RPMI7951 (cell line): ENCODE data around the gene PDIA2. TPM values are rescaled to one million over a fixed set of nuclear protein-coding genes. Genes with fewer than 3 reads are reported as not detected.

Experiments used
- DNase-seq: peaks from one replicate; pipeline ENCODE4 v3.0.0-alpha.2; 2012; ENCODE audit warnings: low read depth
- total RNA-seq: library from RNA; depleted of rRNA; stranded (reverse); fragments of >200 nt; shearing (Covaris generic); gene quantifications from 2 replicates; pipeline ENCODE4 v1.2.3, GENCODE V29; 2014

The PDIA2 gene
- total RNA-seq, 1 experiment from 2014 or later: 0.84 TPM

GRCh38 chr16:279531-279930, 3.4 kb upstream of the PDIA2 start:
- DNase-seq: no peak

- DNase-seq: no peak
These were observed 2.9 kb upstream of the PDIA2 start for GRCh38 chr16:280005-280460.

GRCh38 chr16:280552-280951, 2.4 kb upstream of the PDIA2 start, which contains the start of gene ARHGDIG:
Gene ARHGDIG, plus strand, starts transcription at chr16:280591. Its CDS starts 90 bp downstream, at chr16:280681.
- no peak for DNase-seq

GRCh38 chr16:280991-281659, 1.8 kb upstream of the PDIA2 start:
- DNase-seq: no peak

GRCh38 chr16:281660-282255, 1.2 kb upstream of the PDIA2 start:
- no peak for DNase-seq

GRCh38 chr16:282491-282890, 473 bp upstream of the PDIA2 start:
- DNase-seq: no peak

GRCh38 chr16:284204-285120, 1.5 kb downstream of the PDIA2 start:
- no peak for DNase-seq

GRCh38 chr16:285146-286055, 2.4 kb downstream of the PDIA2 start:
- no peak for DNase-seq

- no peak for DNase-seq
These were observed 3.7 kb downstream of the PDIA2 start for GRCh38 chr16:286491-287297.

GRCh38 chr16:287298-287811, 4.4 kb downstream of the PDIA2 start:
- DNase-seq: no peak

- DNase-seq: no peak
These were observed 5.3 kb downstream of the PDIA2 start for GRCh38 chr16:287981-288920.

GRCh38 chr16:289395-289997, 6.5 kb downstream of the PDIA2 start:
- no peak for DNase-seq

- DNase-seq: no peak
These were observed 7.2 kb downstream of the PDIA2 start for GRCh38 chr16:290015-290680.

GRCh38 chr16:290681-291405, 7.9 kb downstream of the PDIA2 start:
- no peak for DNase-seq

GRCh38 chr16:291539-291938, 8.6 kb downstream of the PDIA2 start:
- DNase-seq: no peak

GRCh38 chr16:293043-293775, 10.2 kb downstream of the PDIA2 start:
- DNase-seq: no peak

GRCh38 chr16:296276-296675, 13.3 kb downstream of the PDIA2 start:
- DNase-seq: no peak
